ENCODE measurements around the gene TPSG1.

Gene TPSG1

GRCh38 chr16:1210461-1210860, 14.6 kb downstream of the TPSG1 start:
- WGBS (ENCODE audit: extremely low coverage, insufficient coverage, low lambda C conversion rate), result no CpG with 5 or more reads among the region's 23 CpGs

GRCh38 chr16:1209081-1209480, 16.0 kb downstream of the TPSG1 start:
- Histone ChIP-seq H2BK15ac (replicated peaks; ENCODE audit: low read depth) (no peak overlapping the region), H3K18ac (ENCODE audit: low read length) (no peak overlapping the region), H2AK5ac (ENCODE audit: low read length) (no peak overlapping the region), H3K36me3 (ENCODE audit: control insufficient read depth, insufficient read depth, low read length) (no peaks in the 10 kb centered on the region), H3K4me2 (ENCODE audit: low read length) (no peak overlapping the region), H2BK120ac (ENCODE audit: low read depth, low read length) (no peak overlapping the region), H3K23ac (ENCODE audit: low read length) (no peak overlapping the region), H2BK5ac (ENCODE audit: low read length) (no peak overlapping the region), H3K9ac (ENCODE audit: low read length) (no peak overlapping the region), H3K79me2 (ENCODE audit: control insufficient read depth, insufficient read depth, low read length) (no peaks in the 10 kb centered on the region), H4K5ac (ENCODE audit: low read length) (no peak overlapping the region), H3K79me1 (ENCODE audit: low read length) (no peaks in the 10 kb centered on the region), H3K27ac (ENCODE audit: low read depth, low read length) (no peak overlapping the region), H3K56ac (ENCODE audit: low read length) (no peak overlapping the region), H3K4me3 (ENCODE audit: low read length) (no peak overlapping the region), H3K4ac (ENCODE audit: low read depth, low read length) (no peak overlapping the region), H4K8ac (ENCODE audit: low read depth, low read length) (no peak overlapping the region), H3K27me3 (ENCODE audit: insufficient read depth, low read length, poor library complexity) (no peaks in the 10 kb centered on the region), H3K4me1 (ENCODE audit: control insufficient read depth, low read depth, low read length) (no peaks in the 10 kb centered on the region)
- WGBS (ENCODE audit: extremely low coverage, insufficient coverage, low lambda C conversion rate), result no CpG with 5 or more reads among the region's 43 CpGs
- DNase-seq, result no peak

More at GRCh38 chr16:1210461-1210860, 14.6 kb downstream of the TPSG1 start:
- H3K18ac ChIP-seq (ENCODE audit: low read length), result no peak overlapping the region
- H2BK15ac ChIP-seq (replicated peaks; ENCODE audit: low read depth), result no peak overlapping the region
- no peak overlapping the region for H3K4me2 ChIP-seq (ENCODE audit: low read length)
- H3K27me3 ChIP-seq (ENCODE audit: insufficient read depth, low read length, poor library complexity), result no peaks in the 10 kb centered on the region
- no peak overlapping the region for H3K9ac ChIP-seq (ENCODE audit: low read length)
- H2BK120ac ChIP-seq (ENCODE audit: low read depth, low read length), result no peak overlapping the region
- H3K79me2 ChIP-seq (ENCODE audit: control insufficient read depth, insufficient read depth, low read length), result no peaks in the 10 kb centered on the region
- H4K8ac ChIP-seq (ENCODE audit: low read depth, low read length), result no peak overlapping the region
- H3K4me3 ChIP-seq (ENCODE audit: low read length), result no peak overlapping the region
- H3K56ac ChIP-seq (ENCODE audit: low read length), result no peak overlapping the region
- no peak overlapping the region for H3K23ac ChIP-seq (ENCODE audit: low read length)
- no peak for DNase-seq
- no peak overlapping the region for H2BK5ac ChIP-seq (ENCODE audit: low read length)
- H3K4me1 ChIP-seq (ENCODE audit: control insufficient read depth, low read depth, low read length), result no peaks in the 10 kb centered on the region
- H2AK5ac ChIP-seq (ENCODE audit: low read length), result no peak overlapping the region
- no peaks in the 10 kb centered on the region for H3K36me3 ChIP-seq (ENCODE audit: control insufficient read depth, insufficient read depth, low read length)
- no peak overlapping the region for H3K4ac ChIP-seq (ENCODE audit: low read depth, low read length)
- H3K79me1 ChIP-seq (ENCODE audit: low read length), result no peaks in the 10 kb centered on the region
- H3K27ac ChIP-seq (ENCODE audit: low read depth, low read length), result no peak overlapping the region
- no peak overlapping the region for H4K5ac ChIP-seq (ENCODE audit: low read length)

GRCh38 chr16:1208239-1208830, 16.7 kb downstream of the TPSG1 start:
- H2AK5ac ChIP-seq (ENCODE audit: low read length), result no peak overlapping the region
- no peaks in the 10 kb centered on the region for H3K79me2 ChIP-seq (ENCODE audit: control insufficient read depth, insufficient read depth, low read length)
- H3K56ac ChIP-seq (ENCODE audit: low read length), result no peak overlapping the region
- no peak overlapping the region for H3K4me3 ChIP-seq (ENCODE audit: low read length)
- H3K4me1 ChIP-seq (ENCODE audit: control insufficient read depth, low read depth, low read length), result no peaks in the 10 kb centered on the region
- no CpG with 5 or more reads among the region's 22 CpGs for WGBS (ENCODE audit: extremely low coverage, insufficient coverage, low lambda C conversion rate)
- H3K36me3 ChIP-seq (ENCODE audit: control insufficient read depth, insufficient read depth, low read length), result no peaks in the 10 kb centered on the region
- H4K5ac ChIP-seq (ENCODE audit: low read length), result no peak overlapping the region
- DNase-seq, result no peak
- H3K9ac ChIP-seq (ENCODE audit: low read length), result no peak overlapping the region
- no peak overlapping the region for H3K4ac ChIP-seq (ENCODE audit: low read depth, low read length)
- H2BK15ac ChIP-seq (replicated peaks; ENCODE audit: low read depth), result no peak overlapping the region
- H2BK120ac ChIP-seq (ENCODE audit: low read depth, low read length), result no peak overlapping the region
- no peak overlapping the region for H3K18ac ChIP-seq (ENCODE audit: low read length)
- no peak overlapping the region for H2BK5ac ChIP-seq (ENCODE audit: low read length)
- H4K8ac ChIP-seq (ENCODE audit: low read depth, low read length), result no peak overlapping the region
- H3K4me2 ChIP-seq (ENCODE audit: low read length), result no peak overlapping the region
- H3K23ac ChIP-seq (ENCODE audit: low read length), result no peak overlapping the region
- no peaks in the 10 kb centered on the region for H3K79me1 ChIP-seq (ENCODE audit: low read length)
- H3K27me3 ChIP-seq (ENCODE audit: insufficient read depth, low read length, poor library complexity), result no peaks in the 10 kb centered on the region
- no peak overlapping the region for H3K27ac ChIP-seq (ENCODE audit: low read depth, low read length)

- H3K56ac ChIP-seq (ENCODE audit: low read length), result no peak overlapping the region
- no peak overlapping the region for H3K18ac ChIP-seq (ENCODE audit: low read length)
- H2BK15ac ChIP-seq (replicated peaks; ENCODE audit: low read depth), result no peak overlapping the region
- H3K4ac ChIP-seq (ENCODE audit: low read depth, low read length), result no peak overlapping the region
- no peak overlapping the region for H3K4me2 ChIP-seq (ENCODE audit: low read length)
- no peak overlapping the region for H2BK5ac ChIP-seq (ENCODE audit: low read length)
- H3K23ac ChIP-seq (ENCODE audit: low read length), result no peak overlapping the region
- no peaks in the 10 kb centered on the region for H3K36me3 ChIP-seq (ENCODE audit: control insufficient read depth, insufficient read depth, low read length)
- H3K9ac ChIP-seq (ENCODE audit: low read length), result no peak overlapping the region
- no peak overlapping the region for H3K27ac ChIP-seq (ENCODE audit: low read depth, low read length)
- no peaks in the 10 kb centered on the region for H3K4me1 ChIP-seq (ENCODE audit: control insufficient read depth, low read depth, low read length)
- no peaks in the 10 kb centered on the region for H3K79me1 ChIP-seq (ENCODE audit: low read length)
- no peak overlapping the region for H4K5ac ChIP-seq (ENCODE audit: low read length)
- no CpG with 5 or more reads among the region's 16 CpGs for WGBS (ENCODE audit: extremely low coverage, insufficient coverage, low lambda C conversion rate)
- H3K79me2 ChIP-seq (ENCODE audit: control insufficient read depth, insufficient read depth, low read length), result no peaks in the 10 kb centered on the region
- no peak for DNase-seq
- no peak overlapping the region for H4K8ac ChIP-seq (ENCODE audit: low read depth, low read length)
- no peak overlapping the region for H2AK5ac ChIP-seq (ENCODE audit: low read length)
- H3K4me3 ChIP-seq (ENCODE audit: low read length), result no peak overlapping the region
- H3K27me3 ChIP-seq (ENCODE audit: insufficient read depth, low read length, poor library complexity), result no peaks in the 10 kb centered on the region
- no peak overlapping the region for H2BK120ac ChIP-seq (ENCODE audit: low read depth, low read length)
Measured at GRCh38 chr16:1206786-1207185, 18.3 kb downstream of the TPSG1 start.

- H3K36me3 ChIP-seq (ENCODE audit: control insufficient read depth, insufficient read depth, low read length), result no peaks in the 10 kb centered on the region
- no peak overlapping the region for H3K4me3 ChIP-seq (ENCODE audit: low read length)
- peak; percentile 35 for DNase-seq
- no peak overlapping the region for H3K23ac ChIP-seq (ENCODE audit: low read length)
- H3K9ac ChIP-seq (ENCODE audit: low read length), result no peak overlapping the region
- H3K4ac ChIP-seq (ENCODE audit: low read depth, low read length), result no peak overlapping the region
- no peaks in the 10 kb centered on the region for H3K4me1 ChIP-seq (ENCODE audit: control insufficient read depth, low read depth, low read length)
- no peak overlapping the region for H3K4me2 ChIP-seq (ENCODE audit: low read length)
- no peak overlapping the region for H2BK120ac ChIP-seq (ENCODE audit: low read depth, low read length)
- H4K8ac ChIP-seq (ENCODE audit: low read depth, low read length), result no peak overlapping the region
- no peak overlapping the region for H3K56ac ChIP-seq (ENCODE audit: low read length)
- no peak overlapping the region for H3K18ac ChIP-seq (ENCODE audit: low read length)
- H3K79me1 ChIP-seq (ENCODE audit: low read length), result no peaks in the 10 kb centered on the region
- no peaks in the 10 kb centered on the region for H3K27me3 ChIP-seq (ENCODE audit: insufficient read depth, low read length, poor library complexity)
- WGBS (ENCODE audit: extremely low coverage, insufficient coverage, low lambda C conversion rate), result no CpG with 5 or more reads among the region's 9 CpGs
- no peak overlapping the region for H2BK5ac ChIP-seq (ENCODE audit: low read length)
- H3K27ac ChIP-seq (ENCODE audit: low read depth, low read length), result no peak overlapping the region
- no peak overlapping the region for H4K5ac ChIP-seq (ENCODE audit: low read length)
- H2AK5ac ChIP-seq (ENCODE audit: low read length), result no peak overlapping the region
- no peaks in the 10 kb centered on the region for H3K79me2 ChIP-seq (ENCODE audit: control insufficient read depth, insufficient read depth, low read length)
- no peak overlapping the region for H2BK15ac ChIP-seq (replicated peaks; ENCODE audit: low read depth)
Measured at GRCh38 chr16:1206326-1206725, 18.7 kb downstream of the TPSG1 start.

- H3K9ac ChIP-seq (ENCODE audit: low read length), result no peak overlapping the region
- H4K8ac ChIP-seq (ENCODE audit: low read depth, low read length), result no peak overlapping the region
- no peak overlapping the region for H4K5ac ChIP-seq (ENCODE audit: low read length)
- H3K4me1 ChIP-seq (ENCODE audit: control insufficient read depth, low read depth, low read length), result no peaks in the 10 kb centered on the region
- no peaks in the 10 kb centered on the region for H3K36me3 ChIP-seq (ENCODE audit: control insufficient read depth, insufficient read depth, low read length)
- H3K4ac ChIP-seq (ENCODE audit: low read depth, low read length), result no peak overlapping the region
- no peak overlapping the region for H2AK5ac ChIP-seq (ENCODE audit: low read length)
- H3K27me3 ChIP-seq (ENCODE audit: insufficient read depth, low read length, poor library complexity), result no peaks in the 10 kb centered on the region
- no peak overlapping the region for H2BK5ac ChIP-seq (ENCODE audit: low read length)
- no peak overlapping the region for H3K18ac ChIP-seq (ENCODE audit: low read length)
- no peak overlapping the region for H3K4me2 ChIP-seq (ENCODE audit: low read length)
- H3K27ac ChIP-seq (ENCODE audit: low read depth, low read length), result no peak overlapping the region
- H3K79me1 ChIP-seq (ENCODE audit: low read length), result no peaks in the 10 kb centered on the region
- no peak overlapping the region for H3K56ac ChIP-seq (ENCODE audit: low read length)
- no CpG with 5 or more reads among the region's 21 CpGs for WGBS (ENCODE audit: extremely low coverage, insufficient coverage, low lambda C conversion rate)
- no peak overlapping the region for H3K4me3 ChIP-seq (ENCODE audit: low read length)
- no peak overlapping the region for H2BK120ac ChIP-seq (ENCODE audit: low read depth, low read length)
- no peak for DNase-seq
- no peak overlapping the region for H3K23ac ChIP-seq (ENCODE audit: low read length)
- H3K79me2 ChIP-seq (ENCODE audit: control insufficient read depth, insufficient read depth, low read length), result no peaks in the 10 kb centered on the region
- H2BK15ac ChIP-seq (replicated peaks; ENCODE audit: low read depth), result no peak overlapping the region
Measured at GRCh38 chr16:1204933-1205332, 20.1 kb downstream of the TPSG1 start.
